NT2/D1 (cell line): ENCODE data around the gene MOV10L1.

Experiments used
- DNase-seq: peaks from one replicate; pipeline ENCODE4 v3.0.0-alpha.2; 2011; ENCODE audit warnings: low read depth, low spot score
- H3K27me3 ChIP-seq: 2 replicates; pipeline ENCODE4 v1.6.0; 2011; ENCODE audit warnings: mild to moderate bottlenecking; ENCODE audit not compliant: insufficient read length, insufficient read depth
- H3K36me3 ChIP-seq: 2 replicates; pipeline ENCODE4 v1.6.1; 2011; ENCODE audit warnings: mild to moderate bottlenecking, low read length, mixed read lengths; ENCODE audit not compliant: insufficient read depth, insufficient read length
- H3K4me1 ChIP-seq: 2 replicates; pipeline ENCODE4 v1.5.1; 2011; ENCODE audit not compliant: insufficient read depth, insufficient read length
- H3K4me3 ChIP-seq: 2 replicates; pipeline ENCODE4 v1.5.1; 2011; ENCODE audit warnings: low read depth; ENCODE audit not compliant: insufficient read length
- H3K9ac ChIP-seq: 2 replicates; pipeline ENCODE4 v1.6.0; 2011; ENCODE audit warnings: low read depth; ENCODE audit not compliant: insufficient read length
- H3K9me3 ChIP-seq: 2 replicates; pipeline ENCODE4 v1.5.1; 2011; ENCODE audit warnings: mild to moderate bottlenecking, low read length; ENCODE audit not compliant: insufficient read depth
- SUZ12 ChIP-seq: IDR thresholded peaks from 2 replicates; pipeline ENCODE4 v1.6.1; 2011; ENCODE audit not compliant: insufficient read length, insufficient read depth; ENCODE audit errors: extremely low read depth
- YY1 ChIP-seq: IDR thresholded peaks from 2 replicates; pipeline ENCODE4 v1.6.1; 2011; ENCODE audit not compliant: insufficient read length, insufficient read depth
- ZNF274 ChIP-seq: IDR thresholded peaks from 2 replicates; pipeline ENCODE4 v1.6.1; 2011; ENCODE audit warnings: mild to moderate bottlenecking, low read depth, low read length

MOV10L1 gene

GRCh38 chr22:50190182-50190940 is 100.6 kb downstream of the MOV10L1 start:
- H3K9ac ChIP-seq: no peak overlapping the region
- peaks cover 9% of the 10 kb centered on the region for H3K4me1 ChIP-seq
- H3K36me3 ChIP-seq: peaks cover 49% of the 10 kb centered on the region
- H3K27me3 ChIP-seq: no peaks in the 10 kb centered on the region
- no peak overlapping the region for H3K4me3 ChIP-seq
- no peak for DNase-seq
- no peaks in the 10 kb centered on the region for H3K9me3 ChIP-seq
- TF ChIP-seq SUZ12: no peak
- TF ChIP-seq ZNF274: no peak
- TF ChIP-seq YY1: no peak

GRCh38 chr22:50190941-50191741 is 101.3 kb downstream of the MOV10L1 start:
- Histone ChIP-seq H3K27me3 (no peaks in the 10 kb centered on the region), H3K9me3 (no peaks in the 10 kb centered on the region), H3K9ac (no peak overlapping the region), H3K36me3 (peaks cover 52% of the 10 kb centered on the region), H3K4me1 (peaks cover 9% of the 10 kb centered on the region), H3K4me3 (no peak overlapping the region)
- TF ChIP-seq ZNF274: no peak
- no peak for TF ChIP-seq SUZ12
- TF ChIP-seq YY1: no peak
- no peak for DNase-seq

- DNase-seq: no peak
- H3K4me1 ChIP-seq: peaks cover 4% of the 10 kb centered on the region
- no peaks in the 10 kb centered on the region for H3K27me3 ChIP-seq
- H3K9me3 ChIP-seq: no peaks in the 10 kb centered on the region
- H3K9ac ChIP-seq: no peak overlapping the region
- no peak overlapping the region for H3K4me3 ChIP-seq
- TF ChIP-seq ZNF274 (no peak), YY1 (no peak), SUZ12 (no peak)
- H3K36me3 ChIP-seq: peaks cover 59% of the 10 kb centered on the region
Observed at GRCh38 chr22:50192436-50193204, 102.8 kb downstream of the MOV10L1 start.

GRCh38 chr22:50193621-50194020 is 103.8 kb downstream of the MOV10L1 start:
- Histone ChIP-seq H3K27me3 (no peaks in the 10 kb centered on the region), H3K4me1 (peaks cover 4% of the 10 kb centered on the region), H3K4me3 (no peak overlapping the region), H3K9ac (no peak overlapping the region), H3K9me3 (no peaks in the 10 kb centered on the region), H3K36me3 (peaks cover 56% of the 10 kb centered on the region)
- DNase-seq: no peak
- TF ChIP-seq ZNF274 (no peak), YY1 (no peak)

- no peak overlapping the region for H3K4me3 ChIP-seq
- H3K9me3 ChIP-seq: no peaks in the 10 kb centered on the region
- no peak overlapping the region for H3K9ac ChIP-seq
- peaks cover 55% of the 10 kb centered on the region for H3K36me3 ChIP-seq
- H3K27me3 ChIP-seq: no peaks in the 10 kb centered on the region
- peaks cover 4% of the 10 kb centered on the region for H3K4me1 ChIP-seq
- DNase-seq: no peak
- TF ChIP-seq SUZ12 (no peak), ZNF274 (no peak), YY1 (no peak)
Observed at GRCh38 chr22:50194037-50194805, 104.4 kb downstream of the MOV10L1 start.

GRCh38 chr22:50196256-50196655 is 106.5 kb downstream of the MOV10L1 start:
- Histone ChIP-seq H3K9me3 (no peaks in the 10 kb centered on the region), H3K4me1 (peaks cover 3% of the 10 kb centered on the region), H3K9ac (no peak overlapping the region), H3K4me3 (no peak overlapping the region), H3K36me3 (peaks cover 55% of the 10 kb centered on the region), H3K27me3 (peaks cover 1% of the 10 kb centered on the region)
- DNase-seq: no peak
- TF ChIP-seq ZNF274 (no peak), YY1 (no peak), SUZ12 (no peak)
